ENCODE results near the gene GMEB2.
A peak's percentile ranks its signal among the peaks of the same experiment; 100 is the strongest.
"Not testable (repeated sequence)": the region's sequence is repeated elsewhere in the genome, so short reads cannot be mapped to it uniquely, and the experiment has no call there.

Gene GMEB2

DNA sequence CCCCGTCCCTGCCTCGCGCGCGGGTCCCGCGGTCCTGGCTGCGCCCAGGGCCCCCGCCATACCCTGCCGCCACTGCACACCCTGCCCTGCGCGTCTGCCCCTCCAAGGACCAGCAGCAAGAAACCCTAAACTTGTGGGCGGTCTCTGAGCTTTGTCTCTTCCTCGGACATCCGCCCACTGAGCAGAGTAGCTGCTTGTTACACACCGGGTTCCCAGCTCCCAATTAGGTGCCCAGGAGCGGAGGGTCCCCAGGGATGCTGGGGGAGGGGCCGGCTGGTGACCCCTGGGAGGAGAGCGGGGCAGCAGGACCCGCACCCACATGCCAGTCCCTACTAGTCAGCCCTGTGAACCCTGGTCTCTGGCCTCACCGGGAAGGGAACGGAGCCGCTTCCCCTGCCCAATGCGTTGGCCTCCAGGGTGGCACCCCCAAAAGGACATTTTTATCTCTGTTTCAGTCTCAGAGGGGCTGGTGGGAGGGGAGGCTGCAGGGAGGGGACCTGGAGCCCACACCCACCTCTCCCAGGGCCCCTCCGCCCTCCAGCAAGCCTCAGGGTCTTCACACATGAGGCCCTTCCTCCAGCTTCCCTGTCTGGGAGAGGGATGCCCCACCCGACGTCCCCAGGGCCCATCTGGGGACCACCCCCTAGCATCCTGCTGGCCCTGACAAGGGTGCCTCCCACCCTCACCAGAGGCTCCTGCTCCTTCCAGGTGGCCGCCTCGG lies 15.8 kb upstream of the GMEB2 start:
- Histone ChIP-seq H2BK5ac (ENCODE audit: low read depth, low read length, poor library complexity) (no peak overlapping the region), H2AFZ (ENCODE audit: insufficient read depth, low read length, poor library complexity) (peak overlapping the region; percentile 66), H2BK12ac (ENCODE audit: low read length) (no peak overlapping the region), H3K9me3 (ENCODE audit: insufficient read depth, low read depth, low read length) (peaks cover 2% of the 10 kb centered on the region), H3K4me2 (ENCODE audit: low read length) (peak overlapping the region; percentile 90), H3K27ac (ENCODE audit: low read depth, low read length) (no peak overlapping the region), H3K23ac (ENCODE audit: low read length) (no peak overlapping the region), H3K4me3 (ENCODE audit: low read depth, low read length) (peak overlapping the region; percentile 18), H3K4ac (ENCODE audit: low read depth, low read length) (no peak overlapping the region), H3K9ac (ENCODE audit: low read length) (no peak overlapping the region), H3K79me2 (ENCODE audit: control insufficient read depth, insufficient read depth, low read length, poor library complexity) (no peaks in the 10 kb centered on the region), H4K12ac (ENCODE audit: low read depth, low read length) (no peak overlapping the region), H3K14ac (ENCODE audit: low read length) (peak overlapping the region; percentile 35), H3K27me3 (ENCODE audit: insufficient read depth, low read length) (no peaks in the 10 kb centered on the region), H3K18ac (ENCODE audit: low read length) (no peak overlapping the region), H3K4me1 (ENCODE audit: control insufficient read depth in 1 of 2, insufficient read depth in 2 of 2, low read length in 2 of 2) (peaks cover 5 to 16% of the 10 kb centered on the region in 2 experiments), H2BK120ac (ENCODE audit: insufficient read depth, low read length, poor library complexity) (no peak overlapping the region), H4K8ac (ENCODE audit: low read depth, low read length) (peak overlapping the region; percentile 14), H2AK5ac (ENCODE audit: low read length) (no peak overlapping the region), H3K79me1 (ENCODE audit: low read length) (peaks cover 4% of the 10 kb centered on the region), H4K91ac (ENCODE audit: low read depth, low read length) (peak overlapping the region; percentile 7), H3K36me3 (ENCODE audit: control insufficient read depth in 1 of 2, insufficient read depth in 2 of 2, low read length in 2 of 2) (no peaks in the 10 kb centered on the region)
- DNase-seq = peak in 1 of 2 donors; percentile 23
- no CpG with 5 or more reads among the region's 29 CpGs for WGBS (ENCODE audit: extremely low coverage, insufficient coverage, insufficient read length)

DNA sequence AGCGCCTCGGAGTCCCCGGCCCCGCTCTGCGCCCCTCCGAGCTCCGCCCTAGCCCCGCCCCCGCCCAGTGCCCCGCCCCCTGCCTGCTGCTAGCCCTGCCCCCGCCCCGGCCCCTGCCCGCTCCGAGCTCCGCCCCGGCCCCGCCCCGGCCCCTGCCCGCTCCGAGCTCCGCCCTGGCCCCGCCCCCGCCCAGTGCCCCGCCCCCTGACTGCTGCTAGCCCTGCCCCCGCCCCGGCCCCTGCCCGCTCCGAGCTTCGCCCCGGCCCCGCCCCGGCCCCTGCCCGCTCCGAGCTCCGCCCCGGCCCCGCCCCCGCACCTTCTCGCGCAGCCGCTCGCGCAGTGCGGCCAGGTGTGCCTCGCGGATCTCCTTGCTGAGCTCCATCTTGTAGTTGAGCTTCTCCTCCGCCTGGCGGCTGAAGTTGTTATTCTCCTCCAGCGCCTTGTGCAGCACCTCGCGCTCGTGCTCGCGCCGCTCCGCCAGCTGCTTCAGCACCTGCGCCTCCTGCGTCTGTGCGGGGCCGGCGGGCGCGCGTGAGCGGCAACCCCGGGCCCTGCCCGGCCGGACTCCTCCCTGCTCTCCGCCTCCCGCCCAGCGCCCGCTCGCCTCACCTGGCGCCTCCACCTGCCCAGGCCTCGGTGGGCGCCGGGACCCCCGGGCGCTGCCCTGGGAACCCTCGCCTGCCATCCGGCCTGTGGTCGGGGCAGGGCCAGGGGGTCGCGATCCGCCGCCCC lies 15.1 kb upstream of the GMEB2 start:
- no CpG with 5 or more reads among the region's 86 CpGs for whole genome bisulfite sequencing (ENCODE audit: extremely low coverage, insufficient coverage, insufficient read length)
- no peak overlapping the region for H2BK5ac ChIP-seq (ENCODE audit: low read depth, low read length, poor library complexity)

DNA sequence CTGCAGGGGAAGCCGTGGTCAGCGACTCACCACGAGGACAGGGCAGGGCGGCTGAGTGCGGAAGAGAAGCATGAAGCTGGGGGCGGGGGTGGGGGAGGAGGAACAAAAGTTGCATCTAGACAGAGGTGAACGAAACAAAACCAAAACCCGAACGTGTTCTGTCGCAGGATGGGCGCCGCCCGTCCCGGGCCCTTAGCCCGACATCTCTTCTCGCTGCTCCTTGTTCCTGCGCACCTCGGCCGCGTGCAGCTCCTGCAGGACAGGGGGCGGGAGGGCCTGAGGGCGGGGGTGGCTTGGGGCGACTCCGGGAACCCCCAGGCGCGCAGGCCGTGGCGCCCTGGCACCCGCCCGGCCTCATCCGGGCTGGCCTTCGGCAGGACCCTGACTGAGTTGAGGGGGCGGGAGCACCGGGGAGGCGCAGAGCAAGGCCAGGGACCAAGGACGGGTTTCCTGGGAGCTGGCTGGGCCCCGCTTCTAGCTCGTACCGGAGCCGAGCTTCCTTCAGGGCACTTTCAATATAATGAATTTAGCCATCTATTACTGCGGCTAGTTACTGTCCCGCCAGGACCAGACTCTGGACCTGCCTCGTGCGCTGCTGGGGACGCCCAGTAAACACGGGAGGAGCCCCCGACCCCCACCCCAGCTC lies 14.4 kb upstream of the GMEB2 start:
- no peaks in the 10 kb centered on the region for H3K27me3 ChIP-seq (ENCODE audit: insufficient read depth, low read length)
- no peak overlapping the region for H3K27ac ChIP-seq (ENCODE audit: low read depth, low read length)
- DNase-seq = no peak
- peak overlapping the region; percentile 34 for H4K91ac ChIP-seq (ENCODE audit: low read depth, low read length)
- H2AK5ac ChIP-seq (ENCODE audit: low read length) = no peak overlapping the region
- no peak overlapping the region for H2BK5ac ChIP-seq (ENCODE audit: low read depth, low read length, poor library complexity)
- H3K9ac ChIP-seq (ENCODE audit: low read length) = no peak overlapping the region
- peaks cover 5 to 16% of the 10 kb centered on the region in 2 experiments for H3K4me1 ChIP-seq (ENCODE audit: control insufficient read depth in 1 of 2, insufficient read depth in 2 of 2, low read length in 2 of 2)
- peaks cover 4% of the 10 kb centered on the region for H3K79me1 ChIP-seq (ENCODE audit: low read length)
- H2AFZ ChIP-seq (ENCODE audit: insufficient read depth, low read length, poor library complexity) = no peak overlapping the region
- no peak overlapping the region for H3K23ac ChIP-seq (ENCODE audit: low read length)
- no CpG with 5 or more reads among the region's 47 CpGs for WGBS (ENCODE audit: extremely low coverage, insufficient coverage, insufficient read length)
- H3K18ac ChIP-seq (ENCODE audit: low read length) = no peak overlapping the region
- no peaks in the 10 kb centered on the region for H3K36me3 ChIP-seq (ENCODE audit: control insufficient read depth in 1 of 2, insufficient read depth in 2 of 2, low read length in 2 of 2)
- H3K4ac ChIP-seq (ENCODE audit: low read depth, low read length) = no peak overlapping the region
- peak overlapping the region; percentile 59 for H3K4me2 ChIP-seq (ENCODE audit: low read length)
- H3K79me2 ChIP-seq (ENCODE audit: control insufficient read depth, insufficient read depth, low read length, poor library complexity) = no peaks in the 10 kb centered on the region
- H3K9me3 ChIP-seq (ENCODE audit: insufficient read depth, low read depth, low read length) = peaks cover 2% of the 10 kb centered on the region
- no peak overlapping the region for H3K14ac ChIP-seq (ENCODE audit: low read length)
- H4K12ac ChIP-seq (ENCODE audit: low read depth, low read length) = peak overlapping the region; percentile 59
- no peak overlapping the region for H2BK120ac ChIP-seq (ENCODE audit: insufficient read depth, low read length, poor library complexity)
- no peak overlapping the region for H2BK12ac ChIP-seq (ENCODE audit: low read length)
- H3K4me3 ChIP-seq (ENCODE audit: low read depth, low read length) = no peak overlapping the region
- peak overlapping the region; percentile 55 for H4K8ac ChIP-seq (ENCODE audit: low read depth, low read length)

More for the DNA sequence above, 15.1 kb upstream of the GMEB2 start:
- Histone ChIP-seq H3K79me2 (ENCODE audit: control insufficient read depth, insufficient read depth, low read length, poor library complexity) (no peaks in the 10 kb centered on the region), H3K23ac (ENCODE audit: low read length) (no peak overlapping the region), H3K36me3 (ENCODE audit: control insufficient read depth in 1 of 2, insufficient read depth in 2 of 2, low read length in 2 of 2) (no peaks in the 10 kb centered on the region), H3K4ac (ENCODE audit: low read depth, low read length) (no peak overlapping the region), H2BK12ac (ENCODE audit: low read length) (no peak overlapping the region), H4K91ac (ENCODE audit: low read depth, low read length) (peak overlapping the region; percentile 34), H3K79me1 (ENCODE audit: low read length) (peaks cover 4% of the 10 kb centered on the region), H3K18ac (ENCODE audit: low read length) (no peak overlapping the region), H4K12ac (ENCODE audit: low read depth, low read length) (no peak overlapping the region), H2AK5ac (ENCODE audit: low read length) (no peak overlapping the region), H3K27me3 (ENCODE audit: insufficient read depth, low read length) (no peaks in the 10 kb centered on the region), H2AFZ (ENCODE audit: insufficient read depth, low read length, poor library complexity) (peak overlapping the region; percentile 66), H3K9ac (ENCODE audit: low read length) (no peak overlapping the region), H3K4me2 (ENCODE audit: low read length) (peak overlapping the region; percentile 90), H3K27ac (ENCODE audit: low read depth, low read length) (no peak overlapping the region), H3K4me1 (ENCODE audit: control insufficient read depth in 1 of 2, insufficient read depth in 2 of 2, low read length in 2 of 2) (peaks cover 5 to 16% of the 10 kb centered on the region in 2 experiments), H3K4me3 (ENCODE audit: low read depth, low read length) (peak overlapping the region; percentile 18), H3K14ac (ENCODE audit: low read length) (peak overlapping the region; percentile 35), H2BK120ac (ENCODE audit: insufficient read depth, low read length, poor library complexity) (no peak overlapping the region), H4K8ac (ENCODE audit: low read depth, low read length) (peak overlapping the region; percentile 14), H3K9me3 (ENCODE audit: insufficient read depth, low read depth, low read length) (peaks cover 2% of the 10 kb centered on the region)
- peak; percentile 94 for DNase-seq

DNA sequence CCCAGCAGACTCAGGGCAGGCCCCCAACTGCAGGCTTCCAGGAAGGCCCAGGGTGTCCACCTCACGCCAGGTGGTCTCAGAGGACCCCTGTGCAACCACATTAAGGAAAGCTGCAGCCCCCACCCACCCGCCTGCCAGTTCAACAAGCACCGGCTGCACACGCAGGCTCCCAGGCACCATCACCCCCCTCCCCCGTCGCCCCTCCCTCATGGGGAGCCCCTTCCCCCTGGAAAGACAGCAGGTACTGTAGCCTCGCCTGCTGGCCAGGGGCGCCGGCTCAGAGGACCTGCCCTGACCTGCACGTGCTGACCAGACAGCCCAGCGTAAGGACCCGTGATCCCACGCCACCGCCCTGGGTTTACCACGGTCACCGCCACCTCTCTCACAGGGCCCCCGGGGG lies 13.8 kb upstream of the GMEB2 start:
- not testable (repeated sequence) for H3K27ac ChIP-seq (ENCODE audit: low read depth, low read length); H3K36me3 ChIP-seq (ENCODE audit: control insufficient read depth in 1 of 2, insufficient read depth in 2 of 2, low read length in 2 of 2); H2BK12ac ChIP-seq (ENCODE audit: low read length); H3K27me3 ChIP-seq (ENCODE audit: insufficient read depth, low read length); H4K12ac ChIP-seq (ENCODE audit: low read depth, low read length); H3K4me2 ChIP-seq (ENCODE audit: low read length); H3K9ac ChIP-seq (ENCODE audit: low read length); H4K8ac ChIP-seq (ENCODE audit: low read depth, low read length); H3K79me1 ChIP-seq (ENCODE audit: low read length); H3K4me3 ChIP-seq (ENCODE audit: low read depth, low read length); H2AK5ac ChIP-seq (ENCODE audit: low read length); DNase-seq; H3K9me3 ChIP-seq (ENCODE audit: insufficient read depth, low read depth, low read length); H3K79me2 ChIP-seq (ENCODE audit: control insufficient read depth, insufficient read depth, low read length, poor library complexity); H2AFZ ChIP-seq (ENCODE audit: insufficient read depth, low read length, poor library complexity); H3K23ac ChIP-seq (ENCODE audit: low read length); H4K91ac ChIP-seq (ENCODE audit: low read depth, low read length); H3K14ac ChIP-seq (ENCODE audit: low read length); H2BK5ac ChIP-seq (ENCODE audit: low read depth, low read length, poor library complexity); H3K18ac ChIP-seq (ENCODE audit: low read length); H2BK120ac ChIP-seq (ENCODE audit: insufficient read depth, low read length, poor library complexity); H3K4ac ChIP-seq (ENCODE audit: low read depth, low read length)
- H3K4me1 ChIP-seq (ENCODE audit: control insufficient read depth in 1 of 2, insufficient read depth in 2 of 2, low read length in 2 of 2) = peaks cover 5 to 16% of the 10 kb centered on the region in 2 experiments
- WGBS (ENCODE audit: extremely low coverage, insufficient coverage, insufficient read length) = no CpG with 5 or more reads among the region's 17 CpGs
